Caco-2 (cell line): Measurements from ENCODE around the gene MCFD2. TPM values are rescaled to one million over a fixed set of nuclear protein-coding genes. Genes with fewer than 3 reads are reported as not detected.

ENCODE experiments used
- BruUV-seq: library from RNA; stranded (reverse); fragments of 400-500 nt; replicated peaks from 2 replicates; lab custom pipeline; 2021; lab: Mats Ljungman, UMichigan
- CTCF ChIA-PET: fragments of 300-600 bp; sonication (Branson Sonifier 250); formaldehyde crosslinking; loops from one replicate; lab custom pipeline; 2022; ENCODE audit warnings: antibody characterized with exemption; lab: Charles Lee
- POLR2A ChIA-PET: fragments of 300-600 bp; sonication (Branson Sonifier 250); formaldehyde crosslinking; loops from one replicate; lab custom pipeline; 2022; ENCODE audit warnings: antibody characterized with exemption; lab: Charles Lee
- DNase-seq, 2 experiments: peaks; one replicate each; pipeline versions ENCODE4 v3.0.0 to v3.0.0-alpha.2; 2020 to 2022
- H3K27me3 ChIP-seq: replicated peaks from 2 replicates; pipeline ENCODE4 v1.6.0; 2011; ENCODE audit warnings: low read length; ENCODE audit not compliant: control insufficient read depth, insufficient read depth
- H3K36me3 ChIP-seq: 2 replicates; pipeline ENCODE4 v1.5.1; 2011; ENCODE audit warnings: low read length; ENCODE audit not compliant: control insufficient read depth, insufficient read depth
- H3K4me1 ChIP-seq: fragments of 250-450 bp; sonication (Bioruptor Pico); 2 replicates; pipeline ENCODE4 v1.5.1; 2020; ENCODE audit warnings: mild to moderate bottlenecking
- H3K4me3 ChIP-seq: 2 replicates; pipeline ENCODE4 v1.5.1; 2011; ENCODE audit warnings: low read depth, mild to moderate bottlenecking, control low read depth, low read length
- H3K9me3 ChIP-seq: fragments of 250-450 bp; sonication (Bioruptor Pico); 2 replicates; pipeline ENCODE4 v1.5.1; 2020; ENCODE audit warnings: mild to moderate bottlenecking, moderate library complexity
- H3K27ac Mint-ChIP-seq: one replicate; pipeline ENCODE4 v1.8.0; 2022; ENCODE audit warnings: mixed read lengths; ENCODE audit not compliant: unreplicated experiment
- H3K27me3 Mint-ChIP-seq: one replicate; pipeline ENCODE4 v1.8.0; 2022; ENCODE audit warnings: mixed read lengths; ENCODE audit not compliant: insufficient read depth, unreplicated experiment
- H3K36me3 Mint-ChIP-seq: one replicate; pipeline ENCODE4 v1.8.0; 2022; ENCODE audit warnings: mild to moderate bottlenecking, mixed read lengths; ENCODE audit not compliant: insufficient read depth, unreplicated experiment
- H3K4me1 Mint-ChIP-seq: one replicate; pipeline ENCODE4 v1.8.0; 2022; ENCODE audit warnings: low read depth, mixed read lengths; ENCODE audit not compliant: unreplicated experiment
- H3K4me3 Mint-ChIP-seq: one replicate; pipeline ENCODE4 v1.8.0; 2022; ENCODE audit warnings: mild to moderate bottlenecking, moderate library complexity, mixed read lengths; ENCODE audit not compliant: unreplicated experiment
- H3K9me3 Mint-ChIP-seq: one replicate; pipeline ENCODE4 v1.8.0; 2022; ENCODE audit warnings: mixed read lengths; ENCODE audit not compliant: unreplicated experiment
- intact Hi-C: fragments of 100-400 bp; cut with micrococcal nuclease; formaldehyde crosslinking; loops from one replicate; pipeline ENCODE4 v1.10.0; 2022; ENCODE audit not compliant: unreplicated experiment
- total RNA-seq: library from RNA; stranded (reverse); gene quantifications from 2 replicates; pipeline ENCODE4 v1.2.3, GENCODE V29; 2022
- TF ChIP-seq, protein P1 (sequence below), 2 experiments: fragments of 200-600 bp in 1 of 2; IDR thresholded peaks; 1 replicate in 1 of 2; 2 replicates in 1 of 2; pipeline versions ENCODE4 v1.5.1 to v1.8.0; 2011 to 2022; ENCODE audit warnings: antibody characterized with exemption in 1 of 2, control low read depth in 1 of 2, inconsistent platforms in 1 of 2, low read depth in 1 of 2, low read length in 1 of 2, mild to moderate bottlenecking in 1 of 2, moderate library complexity in 1 of 2; ENCODE audit not compliant: insufficient read depth in 1 of 2, severe bottlenecking in 1 of 2, unreplicated experiment in 1 of 2

MCFD2 gene
- total RNA-seq, 1 experiment from 2014 or later: 156 TPM

DNA sequence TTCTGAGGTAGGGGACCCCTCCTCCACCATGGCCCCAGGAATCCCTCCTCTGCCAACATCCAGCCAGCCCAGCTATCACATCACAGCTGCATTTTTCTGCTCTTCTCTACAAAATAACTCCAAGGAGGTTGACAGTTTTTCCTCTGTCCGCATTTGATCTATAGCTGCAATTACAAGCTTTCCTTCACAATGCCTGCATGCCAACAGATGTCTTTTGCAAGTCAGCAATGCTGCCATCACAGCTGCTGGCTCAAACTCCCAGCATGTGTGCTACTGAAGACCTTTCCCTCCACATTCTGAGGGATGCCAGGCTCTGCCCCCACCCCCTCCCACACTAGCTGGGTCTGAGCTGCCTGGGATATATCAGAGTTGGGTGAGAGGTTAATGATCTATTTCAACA lies 51.7 kb downstream of the MCFD2 start:
- no peak overlapping the region for H3K27ac Mint-ChIP-seq
- H3K4me3 Mint-ChIP-seq: no peak overlapping the region
- no peaks in the 10 kb centered on the region for H3K36me3 ChIP-seq
- TF ChIP-seq, protein P1, sequence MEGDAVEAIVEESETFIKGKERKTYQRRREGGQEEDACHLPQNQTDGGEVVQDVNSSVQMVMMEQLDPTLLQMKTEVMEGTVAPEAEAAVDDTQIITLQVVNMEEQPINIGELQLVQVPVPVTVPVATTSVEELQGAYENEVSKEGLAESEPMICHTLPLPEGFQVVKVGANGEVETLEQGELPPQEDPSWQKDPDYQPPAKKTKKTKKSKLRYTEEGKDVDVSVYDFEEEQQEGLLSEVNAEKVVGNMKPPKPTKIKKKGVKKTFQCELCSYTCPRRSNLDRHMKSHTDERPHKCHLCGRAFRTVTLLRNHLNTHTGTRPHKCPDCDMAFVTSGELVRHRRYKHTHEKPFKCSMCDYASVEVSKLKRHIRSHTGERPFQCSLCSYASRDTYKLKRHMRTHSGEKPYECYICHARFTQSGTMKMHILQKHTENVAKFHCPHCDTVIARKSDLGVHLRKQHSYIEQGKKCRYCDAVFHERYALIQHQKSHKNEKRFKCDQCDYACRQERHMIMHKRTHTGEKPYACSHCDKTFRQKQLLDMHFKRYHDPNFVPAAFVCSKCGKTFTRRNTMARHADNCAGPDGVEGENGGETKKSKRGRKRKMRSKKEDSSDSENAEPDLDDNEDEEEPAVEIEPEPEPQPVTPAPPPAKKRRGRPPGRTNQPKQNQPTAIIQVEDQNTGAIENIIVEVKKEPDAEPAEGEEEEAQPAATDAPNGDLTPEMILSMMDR (IDR thresholded peaks at IDR 0.05; ENCODE audit: insufficient read depth in 1 of 2, low read depth in 1 of 2, low read length in 1 of 2, severe bottlenecking in 1 of 2, unreplicated experiment in 1 of 2): no peak
- BruUV-seq: no TSS peak
- no peaks in the 10 kb centered on the region for H3K27me3 ChIP-seq
- H3K27me3 Mint-ChIP-seq: no peaks in the 10 kb centered on the region
- ChIA-PET POLR2A (no interaction called here), CTCF (no interaction called here)
- DNase-seq: no peak
- no peaks in the 10 kb centered on the region for H3K36me3 Mint-ChIP-seq
- peaks cover 9% of the 10 kb centered on the region for H3K4me1 Mint-ChIP-seq
- peaks cover 23% of the 10 kb centered on the region for H3K9me3 Mint-ChIP-seq
- H3K9me3 ChIP-seq: peaks cover 10% of the 10 kb centered on the region
- H3K4me3 ChIP-seq: no peak overlapping the region
- H3K4me1 ChIP-seq: 0 out of 2 replicates have a peak, but pooled peaks cover 5% of the 10 kb centered on the region
- intact Hi-C loops: no loop called here

DNA sequence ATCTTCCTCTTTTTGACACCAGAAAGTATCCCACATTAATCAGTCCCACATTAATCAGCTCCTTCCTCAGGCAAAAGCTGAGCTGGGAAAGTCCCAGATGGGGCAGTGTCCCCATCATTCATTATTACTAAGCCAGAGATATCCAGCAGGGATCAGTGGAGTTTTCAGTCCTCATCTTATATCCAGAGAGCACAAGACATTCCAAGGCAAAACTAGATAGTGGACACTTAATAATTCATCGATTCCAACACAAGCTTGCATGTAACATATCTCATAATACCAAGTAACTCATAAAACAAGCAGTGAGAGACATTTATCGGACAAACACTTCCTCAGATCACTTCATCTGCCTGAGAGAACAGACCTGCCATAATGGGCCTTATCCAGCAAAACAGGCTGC lies 53.1 kb downstream of the MCFD2 start:
- intact Hi-C loops: no loop called here
- CTCF ChIA-PET: interaction anchor here (1.2 kb wide), 1 partner anchor 15 kb away, joined by 3 read pairs; no protein-coding TSS in a partner anchor

DNA sequence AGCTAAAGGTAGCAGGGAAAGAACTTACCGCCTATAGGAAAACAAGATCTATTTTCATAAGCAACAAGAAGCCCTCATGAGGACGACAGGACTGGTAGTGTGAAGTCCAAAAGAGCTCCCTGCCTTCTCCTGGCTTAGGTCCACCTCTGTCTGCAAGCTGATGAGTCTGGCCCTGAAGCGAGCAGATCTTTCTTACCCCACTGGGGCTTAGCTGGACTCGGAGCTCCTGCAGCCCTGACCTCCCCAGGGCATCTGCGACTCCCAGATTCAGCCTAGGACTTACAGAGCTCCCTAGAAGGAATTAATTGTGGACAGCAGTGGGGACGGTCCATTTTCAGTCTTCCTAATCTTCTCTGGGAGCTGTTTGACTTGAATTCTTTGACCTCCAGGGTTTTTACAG lies 53.7 kb downstream of the MCFD2 start:
- CTCF ChIA-PET: interaction anchor here (1.2 kb wide), 1 partner anchor 15 kb away, joined by 3 read pairs; no protein-coding TSS in a partner anchor
- H3K27me3 ChIP-seq: no peaks in the 10 kb centered on the region
- H3K9me3 ChIP-seq: peaks cover 10% of the 10 kb centered on the region
- Mint-ChIP-seq H3K27ac (no peak overlapping the region), H3K4me3 (no peak overlapping the region), H3K9me3 (peaks cover 23% of the 10 kb centered on the region), H3K4me1 (peaks cover 15% of the 10 kb centered on the region), H3K36me3 (no peaks in the 10 kb centered on the region), H3K27me3 (no peaks in the 10 kb centered on the region)
- DNase-seq: no peak
- H3K4me1 ChIP-seq: peaks cover 14% of the 10 kb centered on the region
- intact Hi-C loops: no loop called here
- no peak overlapping the region for H3K4me3 ChIP-seq
- TF ChIP-seq, protein P1 (IDR thresholded peaks at IDR 0.05; ENCODE audit: insufficient read depth in 1 of 2, low read depth in 1 of 2, low read length in 1 of 2, severe bottlenecking in 1 of 2, unreplicated experiment in 1 of 2): no peak
- no TSS peak for BruUV-seq
- POLR2A ChIA-PET: interaction anchor here (0.5 kb wide), 2 partner anchors 134 to 833 kb away, joined by 4 to 5 read pairs; no protein-coding TSS in a partner anchor
- no peaks in the 10 kb centered on the region for H3K36me3 ChIP-seq

More for the DNA sequence above, 53.1 kb downstream of the MCFD2 start:
- H3K36me3 ChIP-seq: no peaks in the 10 kb centered on the region
- H3K4me1 Mint-ChIP-seq: peaks cover 15% of the 10 kb centered on the region
- POLR2A ChIA-PET: no interaction called here
- no peaks in the 10 kb centered on the region for H3K27me3 ChIP-seq
- no peak overlapping the region for H3K27ac Mint-ChIP-seq
- peaks cover 23% of the 10 kb centered on the region for H3K9me3 Mint-ChIP-seq
- H3K27me3 Mint-ChIP-seq: no peaks in the 10 kb centered on the region
- DNase-seq: no peak
- BruUV-seq: no TSS peak
- TF ChIP-seq, protein P1 (IDR thresholded peaks at IDR 0.05; ENCODE audit: insufficient read depth in 1 of 2, low read depth in 1 of 2, low read length in 1 of 2, severe bottlenecking in 1 of 2, unreplicated experiment in 1 of 2): no peak
- no peak overlapping the region for H3K4me3 Mint-ChIP-seq
- no peak overlapping the region for H3K4me3 ChIP-seq
- H3K9me3 ChIP-seq: peaks cover 10% of the 10 kb centered on the region
- H3K36me3 Mint-ChIP-seq: no peaks in the 10 kb centered on the region
- H3K4me1 ChIP-seq: peaks cover 14% of the 10 kb centered on the region
